OCI-LY1 (cell line): Measurements from ENCODE around the gene ACTR10.

Experiments used
- H2AFZ ChIP-seq: fragments of 200-600 bp; sonication (generic), shearing (Covaris generic); 2 replicates; pipeline ENCODE4 v1.6.0; 2014; ENCODE audit warnings: antibody characterized with exemption, mild to moderate bottlenecking, low read length
- H3F3A ChIP-seq: fragments of 200-600 bp; sonication (generic), shearing (Covaris generic); 2 replicates; pipeline ENCODE4 v1.6.0; 2014; ENCODE audit warnings: mild to moderate bottlenecking, antibody characterized with exemption, low read length, moderate library complexity; ENCODE audit not compliant: insufficient read depth
- H3K27ac ChIP-seq: fragments of 200-600 bp; sonication (generic); 2 replicates; pipeline ENCODE4 v1.5.1; 2014; ENCODE audit warnings: low read length, mixed run types, mild to moderate bottlenecking, low read depth; ENCODE audit not compliant: poor library complexity, severe bottlenecking
- H3K27me3 ChIP-seq: fragments of 200-600 bp; sonication (generic); 2 replicates; pipeline ENCODE4 v1.6.0; 2014; ENCODE audit warnings: antibody characterized with exemption, mild to moderate bottlenecking, low read length, moderate library complexity; ENCODE audit not compliant: insufficient read depth
- H3K36me3 ChIP-seq: fragments of 200-600 bp; sonication (generic); 2 replicates; pipeline ENCODE4 v1.6.1; 2014; ENCODE audit warnings: mild to moderate bottlenecking, antibody characterized with exemption, low read length, moderate library complexity, mixed read lengths; ENCODE audit not compliant: insufficient read depth
- H3K4me1 ChIP-seq: fragments of 200-600 bp; sonication (generic); 2 replicates; pipeline ENCODE4 v1.5.1; 2014; ENCODE audit warnings: mild to moderate bottlenecking, low read length, moderate library complexity; ENCODE audit not compliant: insufficient read depth, severe bottlenecking
- H3K4me2 ChIP-seq: fragments of 200-600 bp; sonication (generic), shearing (Covaris generic); 2 replicates; pipeline ENCODE4 v1.6.1; 2014; ENCODE audit warnings: low read length
- H3K4me3 ChIP-seq: fragments of 200-600 bp; sonication (generic); 2 replicates; pipeline ENCODE4 v1.5.1; 2014; ENCODE audit warnings: low read length, low read depth, mild to moderate bottlenecking, mixed read lengths; ENCODE audit not compliant: poor library complexity, severe bottlenecking
- H3K79me2 ChIP-seq: fragments of 200-600 bp; shearing (Covaris generic); 2 replicates; pipeline ENCODE4 v1.6.1; 2016; ENCODE audit warnings: mixed run types, low read length, mixed read lengths; ENCODE audit not compliant: insufficient read depth
- H3K9ac ChIP-seq: fragments of 200-600 bp; sonication (generic), shearing (Covaris generic); 2 replicates; pipeline ENCODE4 v1.6.1; 2014; ENCODE audit warnings: mild to moderate bottlenecking, low read length, mixed read lengths
- H3K9me2 ChIP-seq: fragments of 200-600 bp; sonication (generic), shearing (Covaris generic); 2 replicates; pipeline ENCODE4 v1.6.1; 2014; ENCODE audit warnings: low read depth, mild to moderate bottlenecking, low read length, mixed read lengths
- H3K9me3 ChIP-seq: fragments of 200-600 bp; shearing (Covaris generic); 2 replicates; pipeline ENCODE4 v1.6.1; 2014; ENCODE audit warnings: low read length, mixed read lengths
- H4K20me1 ChIP-seq: fragments of 200-600 bp; sonication (generic), shearing (Covaris generic); 2 replicates; pipeline ENCODE4 v1.6.0; 2016; ENCODE audit warnings: mild to moderate bottlenecking, low read length; ENCODE audit not compliant: insufficient read depth
- EZH2 ChIP-seq: fragments of 200-600 bp; sonication (generic), shearing (Covaris generic); IDR thresholded peaks from 2 replicates; pipeline ENCODE4 v1.8.0; 2017; ENCODE audit warnings: borderline replicate concordance, mixed run types, mild to moderate bottlenecking, antibody characterized with exemption, low read length, moderate library complexity, mixed read lengths
- TF ChIP-seq, protein P1 (sequence below): fragments of 200-600 bp; sonication (generic), shearing (Covaris generic); IDR thresholded peaks from 2 replicates; pipeline ENCODE4 v1.5.1; 2017; ENCODE audit warnings: mild to moderate bottlenecking, antibody characterized with exemption, low read length, moderate library complexity, mixed read lengths

The ACTR10 gene

GRCh38 chr14:58285132-58285531 is 85.2 kb downstream of the ACTR10 start:
- Histone ChIP-seq H3K79me2 (peaks cover 34% of the 10 kb centered on the region), H4K20me1 (no peaks in the 10 kb centered on the region), H3K9me3 (no peaks in the 10 kb centered on the region), H3K9ac (no peak overlapping the region), H3K4me1 (peaks cover 16% of the 10 kb centered on the region), H3K9me2 (no peaks in the 10 kb centered on the region), H3K36me3 (peaks cover 94% of the 10 kb centered on the region), H3K4me3 (no peak overlapping the region), H3F3A (no peaks in the 10 kb centered on the region), H2AFZ (no peak overlapping the region), H3K27me3 (no peaks in the 10 kb centered on the region), H3K27ac (no peak overlapping the region), H3K4me2 (no peak overlapping the region)
- no peak for TF ChIP-seq EZH2
- TF ChIP-seq, protein P1, sequence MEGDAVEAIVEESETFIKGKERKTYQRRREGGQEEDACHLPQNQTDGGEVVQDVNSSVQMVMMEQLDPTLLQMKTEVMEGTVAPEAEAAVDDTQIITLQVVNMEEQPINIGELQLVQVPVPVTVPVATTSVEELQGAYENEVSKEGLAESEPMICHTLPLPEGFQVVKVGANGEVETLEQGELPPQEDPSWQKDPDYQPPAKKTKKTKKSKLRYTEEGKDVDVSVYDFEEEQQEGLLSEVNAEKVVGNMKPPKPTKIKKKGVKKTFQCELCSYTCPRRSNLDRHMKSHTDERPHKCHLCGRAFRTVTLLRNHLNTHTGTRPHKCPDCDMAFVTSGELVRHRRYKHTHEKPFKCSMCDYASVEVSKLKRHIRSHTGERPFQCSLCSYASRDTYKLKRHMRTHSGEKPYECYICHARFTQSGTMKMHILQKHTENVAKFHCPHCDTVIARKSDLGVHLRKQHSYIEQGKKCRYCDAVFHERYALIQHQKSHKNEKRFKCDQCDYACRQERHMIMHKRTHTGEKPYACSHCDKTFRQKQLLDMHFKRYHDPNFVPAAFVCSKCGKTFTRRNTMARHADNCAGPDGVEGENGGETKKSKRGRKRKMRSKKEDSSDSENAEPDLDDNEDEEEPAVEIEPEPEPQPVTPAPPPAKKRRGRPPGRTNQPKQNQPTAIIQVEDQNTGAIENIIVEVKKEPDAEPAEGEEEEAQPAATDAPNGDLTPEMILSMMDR, result no peak
